Measurements from ENCODE around the gene PHC3.
A peak's percentile ranks its signal among the peaks of the same experiment; 100 is the strongest.
"Not testable (repeated sequence)": the region's sequence is repeated elsewhere in the genome, so short reads cannot be mapped to it uniquely, and the experiment has no call there.

The PHC3 gene

GRCh38 chr3:170128259-170128976 lies 53.1 kb downstream of the PHC3 start:
- DNase-seq: no peak

GRCh38 chr3:170117134-170117533 lies 64.4 kb downstream of the PHC3 start:
- DNase-seq: no peak

GRCh38 chr3:170114165-170114564 lies 67.4 kb downstream of the PHC3 start:
- not testable (repeated sequence) for DNase-seq

GRCh38 chr3:170111147-170111771 lies 70.3 kb downstream of the PHC3 start:
- no peak for DNase-seq

- no peak for DNase-seq
These were observed 71.8 kb downstream of the PHC3 start for GRCh38 chr3:170109579-170110293.

GRCh38 chr3:170108955-170109354 lies 72.6 kb downstream of the PHC3 start:
- DNase-seq: no peak

- DNase-seq: no peak
These were observed 73.6 kb downstream of the PHC3 start for GRCh38 chr3:170107941-170108340.

- no peak for DNase-seq
These were observed 79.1 kb downstream of the PHC3 start for GRCh38 chr3:170102431-170102830.

GRCh38 chr3:170100944-170101343 lies 80.6 kb downstream of the PHC3 start:
- no peak for DNase-seq

- no peak for DNase-seq
These were observed 82.8 kb downstream of the PHC3 start for GRCh38 chr3:170098753-170099152.

- DNase-seq: no peak
These were observed 85.2 kb downstream of the PHC3 start for GRCh38 chr3:170096342-170096741.

GRCh38 chr3:170095771-170096170 lies 85.8 kb downstream of the PHC3 start:
- no peak for DNase-seq

- DNase-seq: no peak
These were observed 88.6 kb downstream of the PHC3 start for GRCh38 chr3:170092907-170093306.

GRCh38 chr3:170090601-170090981 lies 90.9 kb downstream of the PHC3 start:
- no peak for DNase-seq

- DNase-seq: no peak
These were observed 91.5 kb downstream of the PHC3 start for GRCh38 chr3:170089862-170090600.

- DNase-seq: no peak
These were observed 96.1 kb downstream of the PHC3 start for GRCh38 chr3:170085396-170085795.

- DNase-seq: no peak
These were observed 98.2 kb downstream of the PHC3 start for GRCh38 chr3:170083343-170083742.

GRCh38 chr3:170081079-170081741 lies 100.3 kb downstream of the PHC3 start:
- DNase-seq: no peak

GRCh38 chr3:170080605-170081004 lies 100.9 kb downstream of the PHC3 start:
- no peak for DNase-seq

- peak; percentile 10 for DNase-seq
These were observed 101.9 kb downstream of the PHC3 start for GRCh38 chr3:170079536-170080165.

- peak; percentile 7 for DNase-seq
These were observed 102.8 kb downstream of the PHC3 start for GRCh38 chr3:170078620-170079281.

- DNase-seq: no peak
These were observed 104.2 kb downstream of the PHC3 start for GRCh38 chr3:170077361-170077760.

Data from eye (tissue), 1 donor.